GM12872 (cell line): ENCODE measurements around the gene MANEA.

Source experiments
- TF ChIP-seq, protein P1 (sequence below): IDR thresholded peaks from 3 replicates; pipeline ENCODE4 v1.5.1; 2011; ENCODE audit warnings: low read depth, mild to moderate bottlenecking, low read length, moderate library complexity; ENCODE audit not compliant: insufficient read depth

MANEA gene

GRCh38 chr6:95577304-95578105, at the start of gene MANEA:
Gene MANEA, plus strand, starts transcription at chr6:95577535. Its CDS starts 8,905 bp downstream, at chr6:95586440.
- TF ChIP-seq, protein P1, sequence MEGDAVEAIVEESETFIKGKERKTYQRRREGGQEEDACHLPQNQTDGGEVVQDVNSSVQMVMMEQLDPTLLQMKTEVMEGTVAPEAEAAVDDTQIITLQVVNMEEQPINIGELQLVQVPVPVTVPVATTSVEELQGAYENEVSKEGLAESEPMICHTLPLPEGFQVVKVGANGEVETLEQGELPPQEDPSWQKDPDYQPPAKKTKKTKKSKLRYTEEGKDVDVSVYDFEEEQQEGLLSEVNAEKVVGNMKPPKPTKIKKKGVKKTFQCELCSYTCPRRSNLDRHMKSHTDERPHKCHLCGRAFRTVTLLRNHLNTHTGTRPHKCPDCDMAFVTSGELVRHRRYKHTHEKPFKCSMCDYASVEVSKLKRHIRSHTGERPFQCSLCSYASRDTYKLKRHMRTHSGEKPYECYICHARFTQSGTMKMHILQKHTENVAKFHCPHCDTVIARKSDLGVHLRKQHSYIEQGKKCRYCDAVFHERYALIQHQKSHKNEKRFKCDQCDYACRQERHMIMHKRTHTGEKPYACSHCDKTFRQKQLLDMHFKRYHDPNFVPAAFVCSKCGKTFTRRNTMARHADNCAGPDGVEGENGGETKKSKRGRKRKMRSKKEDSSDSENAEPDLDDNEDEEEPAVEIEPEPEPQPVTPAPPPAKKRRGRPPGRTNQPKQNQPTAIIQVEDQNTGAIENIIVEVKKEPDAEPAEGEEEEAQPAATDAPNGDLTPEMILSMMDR, result no peak

- TF ChIP-seq, protein P1, result no peak
These were observed 47.6 kb upstream of the MANEA start for GRCh38 chr6:95529762-95530161.

GRCh38 chr6:95530176-95530819, 47.0 kb upstream of the MANEA start:
- TF ChIP-seq, protein P1, result no peak

GRCh38 chr6:95543798-95544197, 33.5 kb upstream of the MANEA start:
- TF ChIP-seq, protein P1, result no peak

GRCh38 chr6:95544517-95545225, 32.7 kb upstream of the MANEA start:
- TF ChIP-seq, protein P1, result no peak

DNA sequence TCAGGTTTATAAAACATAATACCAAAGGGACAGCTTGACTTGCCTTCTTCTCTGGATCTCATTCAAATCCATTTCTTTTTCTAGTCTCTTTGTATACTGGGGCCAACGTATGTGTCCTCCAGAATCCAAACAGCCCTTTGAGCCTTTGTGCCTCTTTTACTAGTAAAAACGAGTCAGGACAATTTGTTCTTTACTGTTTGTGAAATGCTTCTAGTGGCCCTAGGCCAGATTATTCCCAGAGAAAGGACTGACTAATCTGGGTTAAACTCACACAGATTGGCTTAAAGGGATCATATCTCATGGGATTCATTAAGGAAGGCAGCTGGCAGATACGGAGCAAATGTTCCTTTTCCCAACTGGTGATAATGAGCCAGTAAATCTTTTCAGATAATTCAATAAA, 32.1 kb upstream of the MANEA start:
- TF ChIP-seq, protein P1, result no peak

DNA sequence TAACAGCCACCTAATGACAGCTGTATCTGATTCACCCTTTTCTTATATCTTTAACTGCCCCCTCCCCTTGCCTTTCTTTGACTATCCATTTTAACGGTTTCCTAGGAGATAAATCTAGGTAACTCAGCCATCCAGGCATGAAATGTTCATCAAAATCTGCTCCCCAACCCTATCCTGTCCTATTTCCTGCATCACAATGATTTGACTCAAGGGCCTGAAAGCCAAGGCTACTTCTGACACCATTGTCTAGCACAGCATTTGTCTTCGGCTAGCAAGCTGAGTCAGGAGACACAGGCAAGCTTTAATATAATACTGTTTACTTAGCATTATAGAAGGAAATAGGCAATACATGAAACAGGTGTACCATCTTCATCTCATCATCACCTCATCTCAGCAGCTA, 31.6 kb upstream of the MANEA start:
- TF ChIP-seq, protein P1, result no peak
